ENCODE data around the gene CALHM6. TPM values are rescaled to one million over a fixed set of nuclear protein-coding genes. Genes with fewer than 3 reads are reported as not detected.

CALHM6 gene
- total and polyA plus RNA-seq, 4 donors: 2.0 to 22.4 (median 6.2) TPM

DNA sequence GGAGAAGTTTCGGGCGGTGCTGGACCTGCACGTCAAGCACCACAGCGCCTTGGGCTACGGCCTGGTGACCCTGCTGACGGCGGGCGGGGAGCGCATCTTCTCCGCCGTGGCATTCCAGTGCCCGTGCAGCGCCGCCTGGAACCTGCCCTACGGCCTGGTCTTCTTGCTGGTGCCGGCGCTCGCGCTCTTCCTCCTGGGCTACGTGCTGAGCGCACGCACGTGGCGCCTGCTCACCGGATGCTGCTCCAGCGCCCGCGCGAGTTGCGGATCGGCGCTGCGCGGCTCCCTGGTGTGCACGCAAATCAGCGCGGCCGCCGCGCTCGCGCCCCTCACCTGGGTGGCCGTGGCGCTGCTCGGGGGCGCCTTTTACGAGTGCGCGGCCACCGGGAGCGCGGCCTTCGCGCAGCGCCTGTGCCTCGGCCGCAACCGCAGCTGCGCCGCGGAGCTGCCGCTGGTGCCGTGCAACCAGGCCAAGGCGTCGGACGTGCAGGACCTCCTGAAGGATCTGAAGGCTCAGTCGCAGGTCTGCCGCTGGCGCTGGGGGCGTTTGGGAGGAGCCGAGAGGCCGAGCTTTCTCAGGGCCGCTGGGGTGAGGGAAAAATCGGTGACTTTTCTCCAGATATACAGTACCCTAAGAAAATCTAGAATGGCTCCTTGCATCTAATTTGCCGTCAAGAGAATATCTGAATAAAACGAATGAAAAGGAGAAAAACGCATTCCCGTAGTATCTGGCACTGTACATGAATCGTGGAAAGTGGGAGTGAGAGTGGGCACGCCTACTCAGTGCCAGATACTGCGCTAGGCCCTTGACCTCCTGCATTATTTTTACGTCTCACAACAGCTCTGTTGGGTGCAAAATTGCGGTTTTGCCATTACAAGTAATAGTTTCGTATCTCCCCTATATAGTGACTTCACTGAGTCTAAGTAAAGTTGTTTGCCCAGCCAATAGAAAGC, 1.0 kb downstream of the CALHM6 start:
- Histone ChIP-seq H3K4me1 (ENCODE audit: control insufficient read depth in 4 of 4, insufficient read depth in 4 of 4, low read length in 3 of 4) (peaks cover 4 to 11% (median 6%) of the 10 kb centered on the region in 4 donors), H3K9me3 (ENCODE audit: control insufficient read depth in 4 of 4, low read length in 3 of 4) (no peaks in the 10 kb centered on the region), H3K9ac (ENCODE audit: low read depth in 1 of 2, low read length in 2 of 2) (peak overlapping the region in 1 of 2 donors; percentile 29), H3K27ac (ENCODE audit: low read depth in 1 of 2, low read length in 2 of 2) (peak overlapping the region; percentile 56 to 58), H3K36me3 (ENCODE audit: control insufficient read depth in 4 of 4, insufficient read depth in 3 of 4, low read depth in 1 of 4, low read length in 3 of 4) (no peaks in the 10 kb centered on the region), H3K27me3 (ENCODE audit: control insufficient read depth in 4 of 4, insufficient read depth in 4 of 4, low read length in 3 of 4) (peaks cover 0 to 1% (median 0%) of the 10 kb centered on the region in 4 donors), H3K4me3 (ENCODE audit: low read depth in 1 of 3, low read length in 3 of 3) (peak overlapping the region; percentile 36 to 66 (median 60))
- peak; percentile 42 for DNase-seq (ENCODE audit: low spot score)
- no peak for TF ChIP-seq RAD21 (IDR thresholded peaks at IDR 0.05)
- TF ChIP-seq JUND (IDR thresholded peaks at IDR 0.05): no peak
- 11% methylated on average over 84 of the region's 84 CpGs for WGBS

GRCh38 chr6:116463301-116463700, 2.1 kb downstream of the CALHM6 start:
- Histone ChIP-seq H3K4me1 (ENCODE audit: control insufficient read depth in 4 of 4, insufficient read depth in 4 of 4, low read length in 3 of 4) (peaks cover 4 to 11% (median 6%) of the 10 kb centered on the region in 4 donors), H3K27me3 (ENCODE audit: control insufficient read depth in 4 of 4, insufficient read depth in 4 of 4, low read length in 3 of 4) (peaks cover 0 to 1% (median 0%) of the 10 kb centered on the region in 4 donors), H3K4me3 (ENCODE audit: low read depth in 1 of 3, low read length in 3 of 3) (no peak overlapping the region), H3K27ac (ENCODE audit: low read depth in 1 of 2, low read length in 2 of 2) (no peak overlapping the region), H3K9me3 (ENCODE audit: control insufficient read depth in 4 of 4, low read length in 3 of 4) (no peaks in the 10 kb centered on the region), H3K9ac (ENCODE audit: low read depth in 1 of 2, low read length in 2 of 2) (no peak overlapping the region), H3K36me3 (ENCODE audit: control insufficient read depth in 4 of 4, insufficient read depth in 3 of 4, low read depth in 1 of 4, low read length in 3 of 4) (no peaks in the 10 kb centered on the region)
- DNase-seq (ENCODE audit: low spot score): no peak
- no peak for TF ChIP-seq JUND (IDR thresholded peaks at IDR 0.05)
- TF ChIP-seq TAF1 (conservative IDR thresholded peaks at IDR 0.05): no peak
- no peak for TF ChIP-seq YY1 (IDR thresholded peaks at IDR 0.05)
- TF ChIP-seq RXRA (IDR thresholded peaks at IDR 0.05): no peak
- no peak for TF ChIP-seq NR2F2 (IDR thresholded peaks at IDR 0.05)
- TF ChIP-seq, protein P1, sequence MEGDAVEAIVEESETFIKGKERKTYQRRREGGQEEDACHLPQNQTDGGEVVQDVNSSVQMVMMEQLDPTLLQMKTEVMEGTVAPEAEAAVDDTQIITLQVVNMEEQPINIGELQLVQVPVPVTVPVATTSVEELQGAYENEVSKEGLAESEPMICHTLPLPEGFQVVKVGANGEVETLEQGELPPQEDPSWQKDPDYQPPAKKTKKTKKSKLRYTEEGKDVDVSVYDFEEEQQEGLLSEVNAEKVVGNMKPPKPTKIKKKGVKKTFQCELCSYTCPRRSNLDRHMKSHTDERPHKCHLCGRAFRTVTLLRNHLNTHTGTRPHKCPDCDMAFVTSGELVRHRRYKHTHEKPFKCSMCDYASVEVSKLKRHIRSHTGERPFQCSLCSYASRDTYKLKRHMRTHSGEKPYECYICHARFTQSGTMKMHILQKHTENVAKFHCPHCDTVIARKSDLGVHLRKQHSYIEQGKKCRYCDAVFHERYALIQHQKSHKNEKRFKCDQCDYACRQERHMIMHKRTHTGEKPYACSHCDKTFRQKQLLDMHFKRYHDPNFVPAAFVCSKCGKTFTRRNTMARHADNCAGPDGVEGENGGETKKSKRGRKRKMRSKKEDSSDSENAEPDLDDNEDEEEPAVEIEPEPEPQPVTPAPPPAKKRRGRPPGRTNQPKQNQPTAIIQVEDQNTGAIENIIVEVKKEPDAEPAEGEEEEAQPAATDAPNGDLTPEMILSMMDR (IDR thresholded peaks at IDR 0.05; ENCODE audit: low read depth, low read length, missing input control): no peak
- TF ChIP-seq EGR1 (IDR thresholded peaks at IDR 0.05; ENCODE audit: low read depth in 2 of 2): no peak
- TF ChIP-seq, protein P2, sequence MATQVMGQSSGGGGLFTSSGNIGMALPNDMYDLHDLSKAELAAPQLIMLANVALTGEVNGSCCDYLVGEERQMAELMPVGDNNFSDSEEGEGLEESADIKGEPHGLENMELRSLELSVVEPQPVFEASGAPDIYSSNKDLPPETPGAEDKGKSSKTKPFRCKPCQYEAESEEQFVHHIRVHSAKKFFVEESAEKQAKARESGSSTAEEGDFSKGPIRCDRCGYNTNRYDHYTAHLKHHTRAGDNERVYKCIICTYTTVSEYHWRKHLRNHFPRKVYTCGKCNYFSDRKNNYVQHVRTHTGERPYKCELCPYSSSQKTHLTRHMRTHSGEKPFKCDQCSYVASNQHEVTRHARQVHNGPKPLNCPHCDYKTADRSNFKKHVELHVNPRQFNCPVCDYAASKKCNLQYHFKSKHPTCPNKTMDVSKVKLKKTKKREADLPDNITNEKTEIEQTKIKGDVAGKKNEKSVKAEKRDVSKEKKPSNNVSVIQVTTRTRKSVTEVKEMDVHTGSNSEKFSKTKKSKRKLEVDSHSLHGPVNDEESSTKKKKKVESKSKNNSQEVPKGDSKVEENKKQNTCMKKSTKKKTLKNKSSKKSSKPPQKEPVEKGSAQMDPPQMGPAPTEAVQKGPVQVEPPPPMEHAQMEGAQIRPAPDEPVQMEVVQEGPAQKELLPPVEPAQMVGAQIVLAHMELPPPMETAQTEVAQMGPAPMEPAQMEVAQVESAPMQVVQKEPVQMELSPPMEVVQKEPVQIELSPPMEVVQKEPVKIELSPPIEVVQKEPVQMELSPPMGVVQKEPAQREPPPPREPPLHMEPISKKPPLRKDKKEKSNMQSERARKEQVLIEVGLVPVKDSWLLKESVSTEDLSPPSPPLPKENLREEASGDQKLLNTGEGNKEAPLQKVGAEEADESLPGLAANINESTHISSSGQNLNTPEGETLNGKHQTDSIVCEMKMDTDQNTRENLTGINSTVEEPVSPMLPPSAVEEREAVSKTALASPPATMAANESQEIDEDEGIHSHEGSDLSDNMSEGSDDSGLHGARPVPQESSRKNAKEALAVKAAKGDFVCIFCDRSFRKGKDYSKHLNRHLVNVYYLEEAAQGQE (IDR thresholded peaks at IDR 0.05): no peak
- TF ChIP-seq FOXA1 (IDR thresholded peaks at IDR 0.05): no peak
- TF ChIP-seq, protein P3, sequence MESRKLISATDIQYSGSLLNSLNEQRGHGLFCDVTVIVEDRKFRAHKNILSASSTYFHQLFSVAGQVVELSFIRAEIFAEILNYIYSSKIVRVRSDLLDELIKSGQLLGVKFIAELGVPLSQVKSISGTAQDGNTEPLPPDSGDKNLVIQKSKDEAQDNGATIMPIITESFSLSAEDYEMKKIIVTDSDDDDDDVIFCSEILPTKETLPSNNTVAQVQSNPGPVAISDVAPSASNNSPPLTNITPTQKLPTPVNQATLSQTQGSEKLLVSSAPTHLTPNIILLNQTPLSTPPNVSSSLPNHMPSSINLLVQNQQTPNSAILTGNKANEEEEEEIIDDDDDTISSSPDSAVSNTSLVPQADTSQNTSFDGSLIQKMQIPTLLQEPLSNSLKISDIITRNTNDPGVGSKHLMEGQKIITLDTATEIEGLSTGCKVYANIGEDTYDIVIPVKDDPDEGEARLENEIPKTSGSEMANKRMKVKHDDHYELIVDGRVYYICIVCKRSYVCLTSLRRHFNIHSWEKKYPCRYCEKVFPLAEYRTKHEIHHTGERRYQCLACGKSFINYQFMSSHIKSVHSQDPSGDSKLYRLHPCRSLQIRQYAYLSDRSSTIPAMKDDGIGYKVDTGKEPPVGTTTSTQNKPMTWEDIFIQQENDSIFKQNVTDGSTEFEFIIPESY (IDR thresholded peaks at IDR 0.05): no peak
- no peak for TF ChIP-seq HNF4G (IDR thresholded peaks at IDR 0.05)
- TF ChIP-seq SP1 (IDR thresholded peaks at IDR 0.05): no peak
- TF ChIP-seq HNF4A (conservative IDR thresholded peaks at IDR 0.05): no peak
- no peak for TF ChIP-seq FOXA2 (IDR thresholded peaks at IDR 0.05)
- TF ChIP-seq RAD21 (IDR thresholded peaks at IDR 0.05): no peak
- TF ChIP-seq, protein P4, sequence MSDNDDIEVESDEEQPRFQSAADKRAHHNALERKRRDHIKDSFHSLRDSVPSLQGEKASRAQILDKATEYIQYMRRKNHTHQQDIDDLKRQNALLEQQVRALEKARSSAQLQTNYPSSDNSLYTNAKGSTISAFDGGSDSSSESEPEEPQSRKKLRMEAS (IDR thresholded peaks at IDR 0.05): no peak
- TF ChIP-seq GABPA (IDR thresholded peaks at IDR 0.05 in 1 of 2, conservative IDR thresholded peaks at IDR 0.05 in 1 of 2): no peak
- TF ChIP-seq, protein P5, sequence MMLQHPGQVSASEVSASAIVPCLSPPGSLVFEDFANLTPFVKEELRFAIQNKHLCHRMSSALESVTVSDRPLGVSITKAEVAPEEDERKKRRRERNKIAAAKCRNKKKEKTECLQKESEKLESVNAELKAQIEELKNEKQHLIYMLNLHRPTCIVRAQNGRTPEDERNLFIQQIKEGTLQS (IDR thresholded peaks at IDR 0.05): no peak
- 72% methylated on average over 4 of the region's 4 CpGs for WGBS

Data from liver (tissue), 9 donors.